NCI-H2029 treated with DMSO at 0.1 percent for 48 hours (cell line): Measurements from ENCODE around the gene MBD6.

Experiments used
- DNase-seq: peaks from one replicate; lab custom pipeline; 2025; lab: John Stamatoyannopoulos, UW

Gene MBD6, protein sequence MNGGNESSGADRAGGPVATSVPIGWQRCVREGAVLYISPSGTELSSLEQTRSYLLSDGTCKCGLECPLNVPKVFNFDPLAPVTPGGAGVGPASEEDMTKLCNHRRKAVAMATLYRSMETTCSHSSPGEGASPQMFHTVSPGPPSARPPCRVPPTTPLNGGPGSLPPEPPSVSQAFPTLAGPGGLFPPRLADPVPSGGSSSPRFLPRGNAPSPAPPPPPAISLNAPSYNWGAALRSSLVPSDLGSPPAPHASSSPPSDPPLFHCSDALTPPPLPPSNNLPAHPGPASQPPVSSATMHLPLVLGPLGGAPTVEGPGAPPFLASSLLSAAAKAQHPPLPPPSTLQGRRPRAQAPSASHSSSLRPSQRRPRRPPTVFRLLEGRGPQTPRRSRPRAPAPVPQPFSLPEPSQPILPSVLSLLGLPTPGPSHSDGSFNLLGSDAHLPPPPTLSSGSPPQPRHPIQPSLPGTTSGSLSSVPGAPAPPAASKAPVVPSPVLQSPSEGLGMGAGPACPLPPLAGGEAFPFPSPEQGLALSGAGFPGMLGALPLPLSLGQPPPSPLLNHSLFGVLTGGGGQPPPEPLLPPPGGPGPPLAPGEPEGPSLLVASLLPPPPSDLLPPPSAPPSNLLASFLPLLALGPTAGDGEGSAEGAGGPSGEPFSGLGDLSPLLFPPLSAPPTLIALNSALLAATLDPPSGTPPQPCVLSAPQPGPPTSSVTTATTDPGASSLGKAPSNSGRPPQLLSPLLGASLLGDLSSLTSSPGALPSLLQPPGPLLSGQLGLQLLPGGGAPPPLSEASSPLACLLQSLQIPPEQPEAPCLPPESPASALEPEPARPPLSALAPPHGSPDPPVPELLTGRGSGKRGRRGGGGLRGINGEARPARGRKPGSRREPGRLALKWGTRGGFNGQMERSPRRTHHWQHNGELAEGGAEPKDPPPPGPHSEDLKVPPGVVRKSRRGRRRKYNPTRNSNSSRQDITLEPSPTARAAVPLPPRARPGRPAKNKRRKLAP

DNA sequence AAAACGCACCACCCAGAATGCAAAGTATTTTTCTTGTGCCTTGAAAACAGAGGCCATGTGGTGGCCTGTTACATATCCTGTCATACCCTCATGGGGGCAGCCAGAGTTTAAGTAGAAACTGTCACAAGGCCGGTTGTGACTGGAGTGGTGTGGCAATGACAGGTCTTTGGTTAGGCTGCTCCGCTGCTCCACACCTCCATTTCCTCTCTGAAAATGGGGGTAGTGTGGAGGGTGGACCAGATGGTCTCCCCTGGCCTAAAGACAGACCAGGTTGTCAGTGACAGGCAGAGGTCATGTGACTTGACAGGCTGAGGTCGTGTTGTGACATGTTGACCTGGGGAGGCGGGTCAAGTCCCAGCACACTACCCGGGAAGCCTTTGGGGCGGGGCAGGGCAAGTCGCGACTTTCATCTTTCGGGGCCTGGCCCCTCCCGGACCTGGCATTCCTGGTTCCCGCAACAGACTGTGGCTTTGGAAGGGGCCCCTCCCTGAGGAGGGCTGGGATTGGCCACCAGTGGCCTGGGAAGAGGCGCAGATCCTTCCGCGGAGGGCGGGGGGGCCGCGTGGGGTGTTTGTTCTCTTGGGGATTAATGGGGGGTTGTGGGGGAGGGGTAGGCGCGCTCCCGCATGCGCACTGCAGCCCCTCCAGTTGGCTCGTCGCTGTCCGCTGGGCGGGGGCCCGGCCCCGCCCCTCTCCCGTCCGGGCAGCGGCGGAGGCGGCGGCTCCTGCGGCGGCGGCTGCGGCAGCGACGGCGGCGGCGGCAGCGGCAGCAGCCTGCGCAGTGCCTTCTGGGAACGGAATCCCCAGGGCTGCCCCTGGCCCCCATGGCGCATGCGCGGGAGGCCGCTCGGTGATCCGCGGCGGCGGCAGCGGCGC, at the start of gene MBD6:
Gene MBD6, plus strand, starts transcription at position 814 of the 876 bp plus-strand sequence. CDS start 1,480 bp downstream, outside the sequence.
- peak; percentile 55 for DNase-seq

DNA sequence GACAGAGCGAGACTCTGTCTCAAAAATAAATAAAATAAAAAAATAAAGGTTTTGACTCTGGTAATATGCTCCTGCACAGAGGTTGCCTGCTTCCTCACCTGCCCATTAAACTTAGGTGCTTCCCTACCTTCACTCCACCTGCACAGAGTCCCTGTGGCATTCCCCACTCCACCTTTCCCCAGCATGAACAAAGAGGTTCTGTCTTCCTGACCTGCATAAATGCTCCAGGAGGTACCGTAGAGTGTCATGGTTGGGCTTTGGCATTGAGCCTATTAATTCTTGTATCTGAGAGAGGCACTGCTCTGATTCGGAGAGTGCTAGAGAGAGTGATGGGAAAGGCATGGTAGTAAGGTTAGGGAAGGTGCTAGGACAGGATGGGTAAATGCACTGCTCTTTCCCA, 49.2 kb upstream of the MBD6 start:
- no peak for DNase-seq

DNA sequence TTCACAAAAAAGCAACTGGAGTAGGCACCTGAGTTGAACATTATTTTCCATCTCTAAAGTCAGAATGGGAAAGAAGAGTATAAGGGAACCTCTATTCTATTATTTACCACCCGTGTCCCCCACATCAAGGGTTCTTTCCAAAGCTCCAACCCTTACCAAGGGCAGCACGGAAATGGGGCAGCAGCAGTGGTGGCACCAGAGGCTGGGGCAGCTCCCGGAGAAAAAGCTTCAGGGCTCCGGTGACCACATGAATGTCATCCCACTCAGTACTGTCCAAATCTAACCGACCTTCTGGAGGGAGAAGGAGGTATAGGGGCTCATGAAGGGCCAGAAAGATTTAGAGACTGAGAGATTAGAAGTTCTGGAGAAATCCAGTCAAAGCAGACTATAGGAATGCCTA, 48.7 kb upstream of the MBD6 start:
- no peak for DNase-seq

DNA sequence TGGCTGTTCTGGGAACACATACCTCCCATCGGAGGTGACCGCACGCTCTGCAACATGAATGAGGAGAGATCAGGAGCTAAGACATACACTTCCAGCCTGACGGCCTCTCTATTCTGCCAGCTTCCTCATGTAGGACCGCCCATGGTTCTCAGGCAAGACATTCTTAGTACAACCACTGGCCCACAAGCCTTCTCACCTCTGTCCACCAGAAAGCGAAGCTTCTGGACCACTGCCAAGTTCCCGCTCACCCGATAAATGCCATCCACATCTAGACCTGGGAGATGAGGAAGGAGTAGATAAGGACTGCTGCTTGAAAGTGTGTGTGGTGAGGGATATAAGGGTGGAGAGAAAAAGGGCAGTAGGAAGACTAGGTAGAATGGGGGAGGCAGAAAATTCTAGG, 48.2 kb upstream of the MBD6 start:
- DNase-seq, result no peak

DNA sequence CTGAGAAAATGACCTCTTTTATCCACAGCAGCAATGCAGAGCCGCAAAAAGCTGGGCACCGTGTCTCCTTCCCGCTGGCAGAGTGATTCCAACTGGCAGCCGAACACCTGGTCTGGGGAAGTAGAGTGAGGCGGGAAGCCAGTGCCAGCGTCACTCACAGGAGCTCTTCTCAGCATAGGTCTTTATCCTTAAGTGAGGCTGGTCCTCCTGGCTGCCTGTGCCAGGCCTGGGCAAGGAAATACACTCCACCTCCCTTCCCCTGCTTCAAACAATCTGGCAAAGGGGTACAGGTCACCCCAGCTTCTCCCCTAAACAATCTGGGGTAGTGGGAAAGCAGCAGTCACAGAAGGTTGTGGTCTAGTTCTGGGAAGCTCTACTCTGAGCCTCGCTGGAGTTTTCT, 47.8 kb upstream of the MBD6 start:
- DNase-seq, result no peak

DNA sequence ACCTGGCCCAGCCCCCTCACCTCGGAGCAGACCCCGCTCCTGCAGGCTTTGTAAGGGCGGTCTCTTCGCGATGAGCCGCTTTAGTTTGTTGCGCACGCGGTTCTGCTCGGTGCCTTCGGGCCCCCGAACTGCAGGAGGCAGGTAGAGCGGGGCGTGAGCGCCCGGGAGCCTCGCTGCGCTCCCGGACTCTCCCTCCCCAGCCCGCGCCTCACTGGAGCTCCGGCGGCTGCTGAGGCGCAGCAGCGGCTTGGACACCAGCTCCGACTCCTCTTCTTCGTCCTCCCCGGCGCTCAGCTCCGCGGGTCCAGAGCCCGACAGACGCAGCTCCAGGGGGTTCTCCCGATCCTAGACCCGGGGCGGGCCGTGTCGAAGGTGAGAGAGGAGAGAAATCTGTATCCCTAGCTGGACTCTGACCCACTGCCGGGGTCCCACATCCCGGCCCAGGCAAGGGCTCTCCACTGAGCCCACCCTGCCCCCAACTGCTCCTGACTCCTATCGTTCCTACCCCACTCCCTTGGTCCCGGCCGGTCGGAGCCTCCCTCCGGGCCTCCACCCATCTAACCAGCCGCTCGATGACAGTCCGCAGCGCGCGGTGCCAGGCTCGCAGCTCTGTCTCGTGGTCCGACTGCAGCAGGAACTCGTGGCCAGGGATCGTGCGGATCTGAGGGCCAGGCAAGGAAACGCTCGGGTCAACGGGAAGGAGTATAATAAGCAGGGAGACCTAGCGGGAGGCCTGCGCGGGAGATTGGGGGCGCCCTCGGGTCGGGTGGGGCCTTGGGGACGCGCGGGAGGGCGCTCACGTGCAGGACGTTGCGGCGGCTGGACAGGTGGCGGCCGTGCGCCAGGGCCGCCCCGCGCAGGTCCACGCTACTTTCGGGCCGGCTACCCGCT, 47.1 kb upstream of the MBD6 start:
- no peak for DNase-seq

DNA sequence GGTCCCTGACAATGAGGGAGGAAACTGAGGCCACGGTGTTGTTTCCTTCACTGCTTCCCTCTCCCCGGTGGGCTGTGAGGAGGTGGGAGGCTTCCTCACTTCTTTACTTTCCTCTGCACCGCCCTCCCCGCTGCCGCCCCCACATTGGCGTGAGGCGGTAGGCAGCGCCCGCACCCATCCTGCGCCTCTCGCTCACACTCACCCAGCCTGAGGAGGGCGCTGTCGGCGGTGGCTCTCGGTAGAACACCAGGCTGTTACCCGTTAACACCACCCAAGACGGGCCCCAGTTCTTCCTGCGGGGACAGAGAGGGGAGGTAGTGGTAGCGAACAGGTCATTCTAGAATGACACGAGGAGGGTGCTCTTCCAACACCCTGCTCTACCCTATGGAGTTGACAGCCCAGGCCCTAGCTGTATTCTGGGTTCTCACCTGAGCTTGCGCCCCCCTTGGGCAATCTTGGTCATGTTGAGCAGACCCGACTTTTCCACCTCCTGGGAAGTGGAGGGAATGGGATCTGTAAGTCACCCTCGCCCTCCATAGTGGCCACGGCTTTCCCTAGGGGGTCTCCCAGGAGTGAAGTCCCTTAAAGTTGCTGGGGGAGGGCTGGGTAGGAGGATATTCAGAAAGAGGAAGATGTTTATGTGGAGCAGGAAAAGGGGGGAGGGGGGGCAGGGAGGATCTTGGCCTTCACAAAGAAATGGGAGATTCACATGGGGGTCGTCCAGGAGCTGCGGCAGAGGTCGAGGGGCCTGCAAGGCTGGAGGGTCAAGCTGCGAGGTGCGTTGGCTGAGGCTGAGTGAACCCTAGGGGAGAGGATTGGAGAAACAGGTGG, 46.2 kb upstream of the MBD6 start:
- no peak for DNase-seq

DNA sequence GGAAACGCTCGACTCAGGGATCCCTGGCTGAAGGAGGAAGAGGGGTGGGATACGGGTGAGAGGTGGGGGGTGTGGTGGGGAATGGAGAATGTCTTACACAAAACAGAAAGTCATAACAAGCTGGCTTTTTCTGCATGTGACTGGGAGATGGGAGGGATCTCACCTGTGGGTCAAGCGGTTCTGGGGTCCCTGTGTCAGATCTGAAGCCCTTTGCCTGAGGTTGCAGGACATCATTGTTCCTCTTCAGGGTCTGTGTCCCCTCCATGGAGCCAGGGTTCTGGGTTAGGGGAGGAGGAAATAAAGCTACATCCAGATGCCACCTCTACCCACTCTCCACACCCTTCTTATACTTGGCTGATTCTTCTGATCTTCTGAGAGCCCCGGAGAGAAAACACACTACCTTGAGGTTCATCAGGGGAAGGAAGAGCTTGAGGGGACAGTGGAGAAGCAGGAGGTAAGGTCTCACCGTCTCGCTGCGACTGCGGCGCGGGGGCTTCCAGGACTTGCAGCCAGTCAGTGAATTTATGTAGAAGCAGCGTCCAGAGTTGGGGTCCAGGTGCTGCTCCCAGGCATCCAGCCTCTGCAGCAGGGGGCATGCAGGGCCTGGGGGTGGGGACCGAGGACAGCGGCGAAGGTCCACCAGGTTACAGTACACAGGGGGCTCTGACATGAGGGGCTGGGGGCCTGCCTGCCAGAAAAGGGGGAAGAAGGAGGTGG, 45.5 kb upstream of the MBD6 start:
- no peak for DNase-seq

DNA sequence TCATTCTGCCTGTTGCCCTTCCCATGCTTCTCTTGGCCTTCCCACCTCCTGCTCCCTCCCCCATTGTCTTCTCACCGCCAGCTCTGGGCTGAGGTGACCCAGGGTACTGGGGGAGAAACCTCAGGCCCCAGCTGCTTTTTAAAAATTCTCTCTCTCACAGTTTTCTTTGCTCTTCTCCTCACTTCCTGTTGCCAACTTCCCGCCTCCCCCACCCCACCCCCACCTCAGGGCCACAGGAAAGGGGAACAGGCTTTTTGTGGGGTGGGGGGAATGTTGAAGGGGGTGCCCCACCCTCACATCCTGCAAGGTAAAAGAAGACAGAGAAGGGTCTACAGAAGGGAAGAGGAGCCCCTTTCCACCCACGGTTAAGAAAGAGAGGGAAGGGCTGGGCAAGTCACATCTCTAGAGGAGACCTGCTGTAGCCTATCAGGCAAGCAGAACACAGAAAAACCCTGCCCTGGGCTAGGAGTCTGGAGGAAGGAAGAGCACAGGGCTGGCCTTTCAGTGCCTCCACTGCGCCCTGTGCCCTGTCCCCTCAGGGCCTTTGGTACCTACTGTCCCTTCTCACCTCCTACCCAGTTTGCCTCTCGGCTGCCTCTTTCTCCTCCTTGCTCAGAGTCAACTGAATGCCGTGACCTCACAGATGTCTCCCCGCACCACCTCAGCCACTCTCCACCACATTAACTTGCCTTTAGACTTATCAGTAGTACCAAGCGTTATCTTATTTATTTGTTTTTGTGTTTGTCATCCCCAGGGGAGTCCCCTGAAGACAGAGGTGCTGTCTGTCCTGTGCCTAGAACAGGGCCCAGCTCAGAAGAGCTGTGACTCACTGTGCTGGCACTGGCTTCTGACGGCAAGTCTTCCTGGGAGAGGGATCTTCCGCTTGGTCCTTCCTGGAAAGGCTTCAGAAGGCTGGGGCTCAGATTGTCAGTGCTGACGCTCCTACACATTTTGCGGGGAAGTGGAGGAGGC, 44.6 kb upstream of the MBD6 start:
- DNase-seq, result no peak

DNA sequence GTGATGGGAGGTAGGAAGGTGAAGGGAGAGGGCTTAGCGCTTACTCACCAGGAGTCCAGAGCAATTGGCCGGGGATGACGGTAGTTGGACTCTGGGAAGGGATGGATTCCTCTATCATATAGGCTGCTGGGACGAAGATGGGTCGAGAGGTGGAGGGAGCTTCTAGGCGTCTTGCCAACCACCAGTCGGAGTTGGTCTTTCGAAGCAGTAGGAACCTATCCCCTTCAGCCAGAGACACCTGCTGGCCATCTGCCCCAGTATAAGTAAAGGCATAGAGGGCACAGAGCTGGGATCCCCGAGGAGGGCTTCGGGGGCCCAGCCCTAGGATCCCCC, 43.6 kb upstream of the MBD6 start:
- no peak for DNase-seq

DNA sequence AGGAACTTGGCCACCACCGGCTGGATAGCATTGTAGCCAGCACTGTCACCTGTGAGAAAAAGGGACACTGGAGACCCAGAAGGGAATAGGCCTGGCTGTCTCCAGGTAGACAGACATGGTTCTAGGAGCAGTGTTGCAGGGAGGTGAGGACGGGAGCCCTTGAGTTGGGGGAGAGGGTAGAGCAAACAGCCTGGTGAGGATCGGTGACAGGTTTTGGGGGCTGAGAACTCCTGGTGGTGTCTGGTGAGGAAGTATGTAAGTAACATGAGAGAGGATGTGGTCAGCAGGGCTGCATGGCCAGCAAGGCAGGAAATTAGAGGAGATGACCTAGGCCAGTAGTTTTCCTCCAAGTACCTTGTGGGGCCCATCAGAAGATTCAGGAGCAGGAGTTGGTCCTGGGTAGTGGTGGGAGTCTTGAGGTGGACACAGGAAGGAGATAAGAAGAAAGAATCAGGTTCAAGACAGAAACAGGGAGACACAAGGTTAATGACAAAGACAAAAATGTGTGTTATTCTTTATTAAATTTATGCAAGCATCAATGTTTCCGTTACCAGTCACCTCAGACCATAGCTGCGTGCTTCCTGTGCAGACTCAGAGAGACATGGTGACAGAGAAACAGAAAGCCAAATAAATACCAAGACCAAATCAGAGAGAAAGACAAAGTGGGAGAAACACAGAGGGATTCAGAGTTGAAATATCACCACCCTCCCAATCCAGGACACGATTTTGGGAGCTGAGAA, 43.1 kb upstream of the MBD6 start, which contains the start of gene ARHGAP9:
Gene ARHGAP9, minus strand, starts transcription at position 491 of the 740 bp plus-strand sequence. Its CDS starts 460 bp downstream, at position 31.
- no peak for DNase-seq

DNA sequence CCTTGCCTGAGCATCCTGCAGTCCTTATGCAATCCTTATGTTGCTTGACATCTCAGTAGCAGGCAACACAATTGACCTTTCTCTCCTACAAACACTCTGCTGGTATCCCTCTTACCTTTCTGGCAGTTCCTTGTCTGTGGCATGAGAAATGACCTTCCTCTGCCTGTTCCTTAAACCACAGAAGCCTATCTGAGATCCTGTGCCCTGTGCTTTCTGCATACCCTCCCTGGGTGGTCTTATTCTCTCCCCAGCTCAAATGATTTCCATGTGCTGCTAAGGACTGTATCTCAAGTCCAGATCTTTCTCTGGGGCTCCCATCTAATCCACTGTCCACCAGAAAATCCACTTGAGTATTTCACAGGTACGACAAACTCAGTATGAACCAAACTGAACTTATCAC, 41.0 kb upstream of the MBD6 start:
- DNase-seq, result no peak

DNA sequence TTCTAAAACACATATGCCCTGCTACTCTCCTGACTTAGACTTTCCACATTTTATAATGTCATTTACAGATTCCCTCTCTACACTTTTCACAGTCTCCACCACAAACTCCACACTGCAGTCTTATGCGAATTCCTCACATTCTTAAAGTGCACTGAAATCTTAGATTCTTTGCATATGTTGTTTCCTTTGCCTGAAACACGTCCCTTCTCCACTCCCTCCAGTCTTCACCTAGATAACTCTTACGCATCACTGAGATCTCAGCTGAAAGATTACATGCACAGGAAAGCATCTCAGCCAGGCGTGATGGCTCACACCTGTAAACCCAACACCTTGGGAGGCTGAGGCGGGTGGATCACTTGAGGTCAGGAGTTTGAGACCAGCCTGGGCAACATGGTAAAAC, 39.2 kb upstream of the MBD6 start:
- no peak for DNase-seq

DNA sequence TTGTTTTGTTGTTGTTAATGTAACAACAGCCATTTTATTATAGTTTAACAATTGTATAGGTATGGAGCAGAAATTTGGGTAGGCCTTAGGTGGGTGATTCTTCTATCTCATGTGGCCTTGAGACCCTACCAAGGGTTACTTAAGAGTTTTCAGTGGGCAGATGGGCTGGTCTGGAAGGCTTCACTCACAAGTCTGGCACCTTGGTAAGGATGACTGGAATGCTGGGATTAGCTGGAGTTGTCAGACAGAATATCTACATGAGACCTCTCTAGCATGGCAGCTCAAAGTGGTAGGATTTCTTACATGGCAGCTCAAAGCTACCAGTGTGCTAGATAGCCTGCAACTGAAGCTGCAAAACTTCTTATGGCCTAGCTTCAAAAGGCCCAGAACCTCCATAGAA, 36.9 kb upstream of the MBD6 start:
- no peak for DNase-seq

DNA sequence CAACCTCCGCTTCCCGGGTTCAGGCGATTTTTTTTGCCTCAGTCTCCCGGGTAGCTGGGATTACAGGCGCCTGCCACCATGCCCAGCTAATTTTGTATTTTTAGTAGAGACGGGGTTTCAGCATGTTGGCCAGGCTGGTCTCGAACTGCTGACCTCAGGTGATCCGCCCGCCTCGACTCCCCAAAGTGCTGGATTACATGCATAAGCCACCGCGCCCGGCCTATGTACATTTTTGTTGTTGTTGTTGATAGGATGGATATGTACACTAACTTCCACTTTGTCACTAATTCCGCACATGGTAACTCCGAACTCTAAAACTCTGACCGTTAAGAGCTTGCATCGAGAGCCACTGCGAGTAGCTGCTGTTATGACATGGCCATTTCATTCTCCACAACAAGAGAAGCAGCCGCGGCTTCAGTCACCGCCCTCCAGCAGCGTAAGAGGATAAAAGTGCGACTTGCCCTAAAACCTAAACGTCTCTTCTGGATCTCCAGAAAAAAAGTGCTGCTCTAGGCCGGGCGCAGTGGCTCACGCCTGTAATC, 35.5 kb upstream of the MBD6 start:
- no peak for DNase-seq

DNA sequence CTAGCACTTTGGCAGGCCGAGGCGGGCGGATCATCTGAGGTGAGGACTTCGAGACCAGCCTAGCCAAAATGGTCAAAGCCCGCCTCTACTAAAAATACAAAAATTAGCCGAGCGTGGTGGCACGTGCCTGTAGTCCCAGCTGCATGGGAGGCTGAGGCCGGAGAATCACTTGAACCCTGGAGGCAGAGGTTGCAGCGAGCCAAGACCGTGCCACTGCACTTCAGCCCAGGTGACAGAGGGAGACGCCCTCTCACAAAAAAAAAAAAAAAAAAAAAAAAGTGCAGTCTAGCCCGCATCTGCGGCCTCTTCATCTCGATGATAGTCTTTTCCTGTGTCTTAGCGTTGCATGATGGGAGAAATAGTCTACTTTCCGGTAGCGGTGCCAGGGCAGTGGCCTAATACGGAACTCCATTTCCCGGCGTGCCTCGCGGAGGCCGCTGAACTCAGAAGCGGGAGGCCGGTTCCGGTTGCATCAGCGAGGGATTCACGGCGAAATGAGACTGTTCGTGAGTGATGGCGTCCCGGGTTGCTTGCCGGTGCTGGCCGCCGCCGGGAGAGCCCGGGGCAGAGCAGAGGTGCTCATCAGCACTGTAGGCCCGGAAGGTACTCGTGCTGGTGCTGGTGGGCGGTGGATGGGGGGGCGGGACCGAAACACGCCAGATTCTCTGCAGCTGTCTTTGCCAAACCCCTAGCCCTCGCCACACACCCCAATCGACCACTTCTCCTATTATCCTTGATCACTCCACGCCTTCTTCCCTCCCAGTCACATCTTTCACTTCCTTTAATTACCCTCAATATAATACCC, 34.8 kb upstream of the MBD6 start, which contains the start of gene MARS1:
Gene MARS1, plus strand, starts transcription at position 472 of the 805 bp plus-strand sequence. Its CDS starts 23 bp downstream, at position 495.
- DNase-seq, result peak; percentile 93
